ENCODE results near the gene NEDD8.

DNA sequence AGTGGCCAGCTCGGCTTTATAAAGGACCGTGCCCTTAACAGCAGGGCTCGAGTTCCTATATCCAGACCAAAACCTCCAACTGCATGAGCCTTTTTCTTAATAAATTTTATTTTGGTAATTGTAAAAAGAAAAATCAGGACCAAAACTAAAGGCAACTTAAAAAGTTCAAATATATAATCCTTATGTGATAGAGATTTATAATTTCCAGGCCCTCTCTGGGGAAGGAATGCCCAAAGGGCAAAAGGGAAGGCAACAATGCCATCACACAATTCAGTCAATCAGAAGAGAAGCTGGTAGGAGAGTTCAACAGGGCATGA is 43.1 kb downstream of the NEDD8 start:
- TF ChIP-seq CTCF (conservative IDR thresholded peaks at IDR 0.05; ENCODE audit: low read depth, low read length) (no peak), EZH2phosphoT487 (IDR thresholded peaks at IDR 0.05; ENCODE audit: borderline replicate concordance, low read length) (no peak)
